Nucleus accumbens (tissue), 56 donors: ENCODE data around the gene ZFR2.
"Not testable (repeated sequence)": the region's sequence is repeated elsewhere in the genome, so short reads cannot be mapped to it uniquely, and the experiment has no call there.

Source experiments
- DNase-seq, 56 donors: peaks; one replicate each; lab custom pipeline; 2025; lab: John Stamatoyannopoulos, UW

Gene ZFR2

GRCh38 chr19:3775831-3776230, 93.0 kb downstream of the ZFR2 start:
- DNase-seq = no peak

- no peak for DNase-seq
Observed at GRCh38 chr19:3775374-3775711, 93.5 kb downstream of the ZFR2 start.

DNA sequence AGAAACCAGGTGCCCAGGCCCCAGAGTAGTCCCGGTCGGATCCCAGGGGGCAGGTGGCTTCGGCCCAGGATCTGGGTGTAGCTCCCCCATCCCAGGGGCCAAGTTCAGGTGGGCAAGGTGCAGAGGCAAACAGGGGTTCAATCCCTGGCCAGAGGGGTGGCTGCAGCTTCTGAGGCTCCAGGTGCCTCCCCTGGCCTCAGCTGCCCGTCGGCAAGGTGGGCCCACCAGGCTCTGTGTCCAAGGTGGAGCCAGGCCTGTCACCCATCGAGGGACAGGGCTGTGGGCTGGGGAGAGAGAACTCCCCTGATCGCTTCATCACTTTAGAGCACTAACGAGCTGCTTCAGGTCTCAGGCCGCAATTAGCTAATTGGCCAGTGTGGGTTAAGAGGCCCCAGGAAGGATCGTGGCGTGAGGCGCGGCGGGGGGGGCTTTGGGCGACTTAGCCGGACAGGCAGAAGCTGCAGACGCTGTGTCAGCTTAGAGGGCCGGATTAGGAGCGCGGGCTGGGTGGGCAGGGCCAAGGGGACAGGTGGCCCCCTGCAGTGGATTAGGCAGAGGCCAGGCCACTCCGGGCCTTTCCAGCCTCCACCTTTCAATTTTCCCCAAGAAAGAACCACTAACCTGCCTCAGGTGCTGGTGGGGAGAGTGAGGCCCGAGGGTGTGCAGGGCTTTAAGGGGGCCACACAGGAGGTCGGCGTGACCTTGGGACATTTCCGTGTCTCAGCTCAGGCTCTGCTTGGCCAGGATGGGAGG, 94.0 kb downstream of the ZFR2 start:
- no peak for DNase-seq

DNA sequence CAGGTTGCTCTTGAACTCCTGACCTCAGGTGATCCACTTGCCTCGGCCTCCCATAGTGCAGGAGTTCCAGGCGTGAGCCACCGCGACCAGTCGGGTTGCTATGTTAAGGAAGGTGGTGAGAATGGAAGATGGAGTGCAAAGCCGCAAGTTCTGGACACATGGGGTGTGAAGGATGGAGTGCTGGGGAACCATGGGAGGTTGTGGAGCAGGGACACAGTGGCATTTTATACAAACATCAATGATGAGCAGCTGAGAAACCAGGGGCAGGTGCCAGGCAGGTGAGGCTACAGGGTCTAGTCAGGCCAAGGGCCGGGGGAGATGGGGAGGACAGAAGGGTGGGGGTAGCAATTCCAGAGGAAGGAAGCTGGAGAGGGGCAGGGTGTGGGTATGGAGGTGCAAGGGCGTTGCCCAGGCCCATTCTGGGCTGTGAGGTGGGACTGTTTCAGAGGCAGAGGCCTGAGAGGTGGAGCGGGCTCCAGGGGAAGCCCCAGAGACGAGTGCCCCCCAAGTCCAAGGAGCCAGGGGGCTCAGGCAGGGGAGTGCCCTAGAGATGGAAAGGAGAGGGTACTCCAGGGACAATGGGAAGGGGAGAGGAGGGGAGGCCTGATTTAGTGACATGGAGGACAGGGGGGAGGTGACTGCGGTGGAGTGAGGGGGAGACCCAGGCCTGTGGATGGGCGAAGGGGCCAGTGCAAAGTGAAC, 94.9 kb downstream of the ZFR2 start:
- no peak for DNase-seq

DNA sequence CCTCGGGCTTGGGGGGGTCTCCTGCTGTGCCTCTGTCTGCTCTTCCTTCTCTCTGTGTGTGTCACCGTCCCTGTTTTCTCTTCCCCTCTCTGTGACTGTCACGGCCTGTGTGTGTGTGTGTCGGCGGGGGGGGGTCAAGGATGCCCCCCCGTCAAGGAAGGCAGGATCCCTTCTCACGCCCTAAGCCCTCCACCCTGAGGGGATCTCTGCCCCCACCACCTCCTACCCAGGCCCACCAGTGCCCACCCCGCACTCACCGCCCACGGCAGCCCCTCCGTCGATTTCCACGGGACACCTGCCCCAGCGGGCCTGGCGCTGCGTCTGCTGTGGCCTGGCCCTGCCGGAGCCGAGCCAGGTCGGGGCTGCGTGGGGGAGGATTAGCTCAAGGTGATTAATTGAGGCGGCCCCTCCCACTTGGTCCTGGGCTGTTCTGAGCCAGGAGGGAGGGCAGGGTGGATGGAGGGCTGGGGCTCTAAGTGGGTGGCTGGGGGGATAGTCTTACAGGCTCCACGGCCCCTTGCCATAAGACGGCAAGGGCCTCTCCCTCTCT, 96.9 kb downstream of the ZFR2 start, which contains the start of gene RAX2:
RAX2 (minus strand) TSS at position 323 of the 550 bp plus-strand sequence. CDS start 486 bp downstream, outside the sequence.
- DNase-seq = no peak

DNA sequence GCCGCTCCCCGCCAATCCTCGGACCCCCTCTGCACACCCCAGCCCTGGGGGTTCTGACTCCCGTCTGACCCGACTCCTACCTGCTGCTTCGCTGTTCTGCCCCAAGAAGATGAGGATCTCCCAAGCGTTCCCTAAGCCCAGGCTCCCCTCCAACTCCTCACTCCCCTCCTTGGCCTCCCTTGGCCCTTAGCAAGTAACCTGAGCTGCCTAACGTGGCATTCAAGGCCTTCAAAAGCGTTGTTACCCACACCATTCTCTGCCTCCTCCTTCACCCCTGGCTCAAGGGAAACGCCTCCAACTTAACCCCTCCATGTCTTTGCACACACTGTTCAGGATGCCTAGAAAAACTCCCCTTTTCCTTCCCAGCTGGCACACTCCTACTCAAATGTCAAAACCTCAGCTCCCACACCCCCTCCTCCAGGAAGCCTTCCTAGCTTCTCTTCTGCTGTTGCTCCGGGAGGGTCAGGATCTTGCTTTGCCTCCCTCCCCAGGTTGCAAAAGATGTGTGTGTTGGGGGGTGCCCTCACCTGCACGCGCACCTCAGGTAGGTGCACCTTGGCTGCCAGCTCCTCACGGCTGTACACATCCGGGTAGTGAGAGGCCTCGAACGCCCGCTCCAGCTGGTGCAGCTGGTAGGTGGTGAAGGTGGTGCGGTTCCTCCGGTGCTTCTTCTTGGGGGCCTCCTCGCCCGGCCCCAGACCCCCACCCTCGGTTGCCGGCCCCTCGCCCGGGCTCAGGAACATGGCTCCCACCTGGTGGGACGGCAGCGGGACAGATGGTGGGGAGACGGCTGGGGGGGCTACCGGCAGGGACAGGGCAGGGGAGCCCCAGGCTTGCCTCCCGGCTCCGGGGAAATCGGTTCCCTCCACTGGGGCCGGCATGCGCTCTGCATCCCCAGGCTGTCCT, 97.6 kb downstream of the ZFR2 start:
- no peak for DNase-seq

- DNase-seq = no peak
Observed at GRCh38 chr19:3770136-3770999, 98.5 kb downstream of the ZFR2 start.

DNA sequence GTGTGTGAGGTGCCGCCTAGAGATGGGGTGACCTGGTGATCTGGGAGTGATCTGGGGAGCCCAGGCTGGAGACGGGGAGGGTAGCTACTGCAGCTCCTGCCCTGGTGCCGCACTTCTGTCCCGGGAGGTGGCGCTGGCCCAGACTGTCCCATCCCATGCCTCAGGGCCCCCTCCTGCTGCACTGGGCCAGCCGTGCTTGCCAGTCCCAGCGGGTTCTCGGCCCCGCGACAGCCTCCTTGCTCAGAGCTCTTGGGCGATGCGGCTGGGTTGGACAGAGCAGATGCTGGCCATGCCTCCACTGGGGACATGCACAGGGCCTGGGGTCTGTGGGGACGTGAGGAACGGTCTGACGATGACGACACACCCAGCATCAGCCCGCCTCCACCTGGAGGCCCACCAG, 99.3 kb downstream of the ZFR2 start:
- DNase-seq = no peak

GRCh38 chr19:3768748-3769099, 100.1 kb downstream of the ZFR2 start:
- no peak for DNase-seq

DNA sequence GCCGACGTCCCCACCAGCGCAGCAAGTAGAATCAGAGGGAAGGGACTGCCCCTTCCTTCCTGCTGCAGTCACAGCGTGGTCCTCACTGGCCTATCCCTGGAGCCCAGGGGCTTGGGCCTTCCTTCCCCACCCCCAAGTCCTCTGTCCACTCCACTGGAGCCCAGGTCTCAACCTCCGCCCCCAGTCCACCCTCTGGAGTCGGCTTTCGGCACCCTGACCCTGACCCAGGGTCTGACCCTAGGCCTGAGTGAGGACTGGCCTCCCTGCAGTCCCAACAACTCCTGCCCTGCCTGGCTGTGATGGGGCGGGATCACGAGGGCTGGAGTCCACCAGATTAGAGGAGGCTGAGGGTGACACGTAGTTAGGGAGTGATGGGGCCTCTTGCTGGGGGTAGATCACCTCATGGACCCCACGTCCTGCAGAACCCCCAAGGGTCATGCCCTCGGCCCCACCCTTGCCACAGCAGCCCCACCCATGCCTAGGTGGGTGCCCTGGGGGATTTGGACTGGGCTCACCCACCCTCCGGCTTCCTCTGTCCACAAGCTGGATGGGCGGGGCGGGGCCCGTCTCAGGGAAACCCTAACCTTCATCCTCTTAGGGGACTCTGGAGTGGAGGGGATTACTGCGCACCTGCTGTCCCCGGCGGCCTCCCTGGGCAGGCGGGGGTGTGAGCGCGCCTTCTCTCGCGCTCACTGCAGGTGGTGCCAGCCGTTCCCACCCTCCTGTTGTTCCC, 100.7 kb downstream of the ZFR2 start:
- no peak for DNase-seq

- DNase-seq = no peak
Observed at GRCh38 chr19:3767050-3767449, 101.8 kb downstream of the ZFR2 start.

DNA sequence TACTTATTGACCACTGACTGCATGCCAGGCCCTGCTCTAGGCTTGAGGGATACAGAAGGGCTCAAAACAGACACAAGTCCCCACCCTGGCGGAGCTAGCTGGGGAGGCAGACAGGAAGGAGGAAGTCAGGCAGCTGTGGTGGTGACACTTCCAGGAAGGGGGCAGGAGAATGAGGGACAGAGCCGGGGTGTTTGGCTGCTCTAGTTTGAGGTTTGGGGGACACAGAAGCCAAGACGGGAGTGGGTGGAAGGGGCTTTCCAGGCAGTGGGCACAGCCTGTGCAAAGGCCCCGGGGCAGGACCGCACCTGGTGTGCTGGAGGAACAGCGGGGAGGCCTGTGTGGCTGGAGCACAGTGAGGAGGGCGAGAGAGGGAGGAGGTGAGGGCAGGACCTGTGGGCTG, 102.3 kb downstream of the ZFR2 start:
- no peak for DNase-seq

GRCh38 chr19:3765757-3766156, 103.1 kb downstream of the ZFR2 start:
- not testable (repeated sequence) for DNase-seq

- DNase-seq = no peak
Observed at GRCh38 chr19:3765121-3765520, 103.7 kb downstream of the ZFR2 start.

DNA sequence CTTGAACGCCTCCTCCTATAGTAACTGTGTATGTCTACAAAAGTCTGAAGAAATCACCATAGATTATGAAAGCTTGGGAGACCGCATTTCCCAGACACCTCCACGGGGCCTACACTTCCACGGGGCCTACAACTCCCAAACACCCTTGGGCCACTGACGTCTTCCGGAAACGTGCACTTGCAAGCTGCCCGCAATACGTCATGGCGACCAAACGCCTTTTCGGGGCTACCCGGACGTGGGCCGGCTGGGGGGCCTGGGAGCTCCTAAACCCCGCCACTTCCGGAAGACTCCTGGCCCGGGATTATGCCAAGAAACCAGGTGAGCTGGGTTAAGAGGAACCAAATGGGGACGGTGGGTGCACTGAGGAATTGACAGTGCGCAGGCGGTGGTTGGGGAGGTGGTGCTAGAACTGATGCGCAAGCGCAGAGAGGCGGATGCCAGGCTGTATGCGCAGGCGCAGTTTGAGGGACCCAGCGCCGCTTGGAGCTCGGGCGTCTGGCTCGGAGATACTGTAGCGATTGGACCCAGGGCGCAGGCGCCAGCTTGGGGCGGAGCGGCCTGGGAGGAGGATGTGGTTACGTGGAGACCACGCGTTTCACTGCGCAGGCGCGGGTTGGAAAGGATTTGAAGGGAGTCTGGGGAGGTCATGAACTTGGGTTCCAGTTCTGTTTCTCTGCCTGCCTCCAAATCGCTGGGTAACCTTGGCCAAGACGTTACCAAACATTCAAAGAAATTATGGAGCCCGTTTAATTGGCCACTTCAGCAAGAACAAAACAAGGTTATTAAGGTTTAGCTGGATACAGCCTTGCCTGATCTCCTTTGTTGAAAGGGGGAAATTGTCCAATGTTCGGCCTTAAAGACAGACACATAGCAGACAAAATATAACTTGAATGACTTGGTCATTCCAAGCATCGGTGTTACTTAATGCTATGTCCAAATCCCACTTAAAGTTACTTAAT, 106.1 kb downstream of the ZFR2 start, which contains the start of gene MRPL54:
MRPL54 (plus strand) TSS at position 182 of the 959 bp plus-strand sequence; CDS start at position 201, 19 bp downstream.
- DNase-seq = peak; percentile 90 to 100 (median 99)

DNA sequence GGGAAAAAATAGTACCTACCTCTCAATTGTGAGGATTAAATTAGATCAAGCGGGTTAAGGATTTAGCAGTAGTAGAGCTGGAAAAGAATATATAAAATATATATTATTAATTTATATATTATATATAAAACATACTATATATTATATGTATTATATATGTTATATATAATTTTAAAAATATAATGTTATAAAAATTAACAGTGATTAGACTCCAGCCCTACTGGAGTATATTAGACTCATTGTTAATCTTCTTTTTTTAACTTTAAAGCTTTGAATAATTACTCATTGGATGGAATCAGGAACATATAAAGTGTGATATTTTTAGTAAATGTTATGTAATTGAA, 106.7 kb downstream of the ZFR2 start:
- no peak for DNase-seq

GRCh38 chr19:3761382-3762129, 107.3 kb downstream of the ZFR2 start, which contains the start of gene APBA3:
Gene APBA3, minus strand, starts transcription at chr19:3761692. Its CDS starts 1,428 bp downstream, at chr19:3760264.
- DNase-seq = peak in 54 of 56 donors; percentile 55 to 94 (median 81)
